AG09319 (cell line): ENCODE results near the gene ESYT2.
A peak's percentile ranks its signal among the peaks of the same experiment; 100 is the strongest.

Experiments
- DNase-seq: peaks from one replicate; pipeline ENCODE4 v3.0.0-alpha.2; 2010; ENCODE audit warnings: low read depth; ENCODE audit errors: extremely low read depth
- CTCF ChIP-seq: IDR thresholded peaks from 2 replicates; pipeline ENCODE4 v1.5.1; 2011; ENCODE audit warnings: low read depth, mild to moderate bottlenecking, inconsistent platforms, low read length, moderate library complexity

ESYT2 gene

DNA sequence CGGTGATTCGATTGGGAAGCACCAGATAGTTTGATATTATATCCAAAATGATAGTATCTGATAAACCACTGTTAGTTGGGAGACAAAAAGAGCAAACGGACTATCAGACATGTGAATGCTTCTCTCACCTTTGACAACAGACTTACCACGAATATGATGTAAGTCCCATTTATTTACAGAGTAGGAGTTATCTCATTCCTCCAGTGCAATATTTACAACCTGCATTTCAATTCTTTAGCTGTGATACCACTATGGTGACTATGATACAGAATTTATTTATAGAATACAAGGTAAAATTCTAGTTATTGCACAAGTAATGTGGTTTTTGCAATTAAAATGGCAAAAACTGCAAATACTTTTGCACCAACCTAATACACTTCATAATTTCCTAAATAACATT lies 61.6 kb downstream of the ESYT2 start:
- no peak for DNase-seq
- no peak for TF ChIP-seq CTCF

DNA sequence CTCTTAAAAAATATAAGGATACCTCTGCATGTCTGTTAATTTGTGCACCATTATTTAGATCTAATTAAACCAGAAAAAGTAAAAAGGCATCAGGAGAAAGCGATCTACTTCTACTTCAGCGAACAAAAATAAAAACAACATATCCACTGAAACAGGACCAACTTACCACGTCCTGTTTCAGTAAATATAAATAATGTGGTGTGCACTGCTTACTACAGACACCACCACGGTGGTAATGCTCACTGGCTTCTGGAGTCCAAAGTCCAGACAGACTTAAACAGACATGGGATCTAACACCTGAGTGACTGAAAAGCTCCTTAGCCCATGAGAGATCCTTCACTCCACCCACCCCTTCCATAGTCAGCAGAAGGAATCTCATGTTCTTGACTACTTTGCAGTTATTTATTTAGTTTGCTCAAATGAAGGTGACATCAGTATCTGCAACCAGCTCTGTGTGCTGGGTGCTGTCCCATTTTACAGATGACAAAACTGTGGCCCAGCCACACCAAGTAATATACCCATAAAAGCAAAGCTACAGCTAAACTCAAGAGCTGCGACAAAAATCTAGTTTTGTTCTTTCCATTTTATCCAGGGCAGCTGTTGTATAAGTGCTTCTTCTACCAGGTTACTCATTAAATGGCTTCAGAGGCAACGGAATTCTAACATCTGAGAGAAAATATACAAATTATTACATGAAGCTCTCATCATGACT lies 62.6 kb downstream of the ESYT2 start:
- no peak for TF ChIP-seq CTCF

GRCh38 chr7:158765020-158765419 lies 64.3 kb downstream of the ESYT2 start:
- DNase-seq, result no peak
- no peak for TF ChIP-seq CTCF

More for the DNA sequence above, 62.6 kb downstream of the ESYT2 start:
- no peak for DNase-seq

DNA sequence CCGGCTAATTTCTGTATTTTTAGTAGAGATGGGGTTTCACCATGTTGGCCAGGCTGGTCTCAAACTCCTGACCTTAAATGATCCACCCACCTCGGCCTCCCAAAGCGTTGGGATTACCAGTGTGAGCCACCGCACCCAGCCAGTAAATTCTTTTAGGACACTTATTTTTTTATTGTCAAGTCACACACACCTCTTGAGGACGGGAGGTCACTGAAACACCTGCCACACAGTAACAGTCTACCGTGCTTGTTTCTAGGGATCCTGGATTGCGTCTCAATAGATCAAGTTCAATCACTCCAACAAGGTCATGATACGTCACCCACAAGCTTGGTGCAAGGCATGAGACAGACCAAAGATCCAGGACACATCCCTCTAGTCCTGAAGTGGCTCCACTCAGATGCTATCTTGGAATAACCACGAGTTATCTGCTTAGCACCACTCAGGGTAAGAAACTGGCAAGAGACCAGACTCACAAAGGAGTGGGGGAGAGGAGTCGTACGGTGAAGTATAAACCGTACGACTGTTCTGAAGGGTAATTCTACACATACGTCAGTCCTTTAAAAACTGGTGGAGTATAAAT lies 65.8 kb downstream of the ESYT2 start:
- DNase-seq, result no peak
- no peak for TF ChIP-seq CTCF

GRCh38 chr7:158761945-158762344 lies 67.4 kb downstream of the ESYT2 start:
- no peak for DNase-seq
- no peak for TF ChIP-seq CTCF

- TF ChIP-seq CTCF, result peak; percentile 6
- DNase-seq, result no peak
These were observed 68.4 kb downstream of the ESYT2 start for GRCh38 chr7:158760936-158761335.

GRCh38 chr7:158760445-158760764 lies 68.9 kb downstream of the ESYT2 start:
- no peak for TF ChIP-seq CTCF
- no peak for DNase-seq
